ENCODE measurements around the gene LY6G5B.

- no peak for TF ChIP-seq POLR2A (IDR thresholded peaks at IDR 0.05; ENCODE audit: low read depth, low read length)
- TF ChIP-seq POLR2AphosphoS5 (IDR thresholded peaks at IDR 0.05; ENCODE audit: low read depth, low read length) = no peak
- TF ChIP-seq TAF1 (IDR thresholded peaks at IDR 0.05; ENCODE audit: low read depth, low read length) = no peak
Observed at GRCh38 chr6:31707701-31708100, 37.9 kb downstream of the LY6G5B start.
